Astrocyte (in vitro differentiated cells and primary cell): ENCODE measurements around the gene TMC1. TPM values are rescaled to one million over a fixed set of nuclear protein-coding genes. Genes with fewer than 3 reads are reported as not detected.
A peak's percentile ranks its signal among the peaks of the same experiment; 100 is the strongest.

Experiments used
- DNase-seq: peaks from one replicate; pipeline ENCODE4 v3.0.0-alpha.2; 2010; ENCODE audit warnings: low read depth
- FAIRE-seq: peaks from 2 replicates; lab custom pipeline; 2011; peaks lifted over from hg19 to GRCh38; lab: Jason Lieb, UNC
- H2AFZ ChIP-seq: 2 replicates; pipeline ENCODE4 v1.6.0; 2012; ENCODE audit warnings: low read depth, low read length, inconsistent platforms
- H3K27ac ChIP-seq: 2 replicates; pipeline ENCODE4 v1.5.1; 2011; ENCODE audit warnings: low read depth, low read length, inconsistent platforms
- H3K27me3 ChIP-seq: 2 replicates; pipeline ENCODE4 v1.6.0; 2011; ENCODE audit warnings: low read length, inconsistent platforms; ENCODE audit not compliant: insufficient read depth
- H3K36me3 ChIP-seq: 2 replicates; pipeline ENCODE4 v1.5.1; 2011; ENCODE audit warnings: low read length, inconsistent platforms; ENCODE audit not compliant: insufficient read depth
- H3K4me1 ChIP-seq: 2 replicates; pipeline ENCODE4 v1.5.1; 2011; ENCODE audit warnings: low read length, inconsistent platforms; ENCODE audit not compliant: insufficient read depth
- H3K4me2 ChIP-seq: 2 replicates; pipeline ENCODE4 v1.6.0; 2012; ENCODE audit warnings: low read length, inconsistent platforms
- H3K4me3 ChIP-seq: 2 replicates; pipeline ENCODE4 v1.5.1; 2011; ENCODE audit warnings: low read depth, mild to moderate bottlenecking, low read length, inconsistent platforms; ENCODE audit not compliant: insufficient read depth
- H3K79me2 ChIP-seq: 2 replicates; pipeline ENCODE4 v1.6.0; 2012; ENCODE audit warnings: mild to moderate bottlenecking, low read length, inconsistent platforms; ENCODE audit not compliant: insufficient read depth
- H3K9ac ChIP-seq: 2 replicates; pipeline ENCODE4 v1.6.0; 2012; ENCODE audit warnings: mild to moderate bottlenecking, low read length, inconsistent platforms
- H3K9me3 ChIP-seq: 2 replicates; pipeline ENCODE4 v1.5.1; 2012; ENCODE audit warnings: low read depth, mild to moderate bottlenecking, low read length, inconsistent platforms; ENCODE audit not compliant: insufficient read depth
- H4K20me1 ChIP-seq: 2 replicates; pipeline ENCODE4 v1.6.0; 2012; ENCODE audit warnings: low read length, inconsistent platforms; ENCODE audit not compliant: insufficient read depth
- H3K27ac Mint-ChIP-seq: one replicate; pipeline ENCODE4 v1.8.0; 2021; ENCODE audit warnings: mild to moderate bottlenecking, mixed read lengths; ENCODE audit not compliant: unreplicated experiment
- H3K27me3 Mint-ChIP-seq: one replicate; pipeline ENCODE4 v1.8.0; 2021; ENCODE audit warnings: low read depth, mixed read lengths; ENCODE audit not compliant: unreplicated experiment
- H3K36me3 Mint-ChIP-seq: one replicate; pipeline ENCODE4 v1.8.0; 2021; ENCODE audit warnings: low read depth, mixed read lengths; ENCODE audit not compliant: unreplicated experiment
- H3K4me1 Mint-ChIP-seq: one replicate; pipeline ENCODE4 v1.8.0; 2021; ENCODE audit warnings: low read depth, mixed read lengths; ENCODE audit not compliant: unreplicated experiment
- H3K4me3 Mint-ChIP-seq: one replicate; pipeline ENCODE4 v1.8.0; 2021; ENCODE audit warnings: mild to moderate bottlenecking, moderate library complexity, mixed read lengths; ENCODE audit not compliant: unreplicated experiment
- H3K9me3 Mint-ChIP-seq: one replicate; pipeline ENCODE4 v1.8.0; 2021; ENCODE audit warnings: mild to moderate bottlenecking, mixed read lengths; ENCODE audit not compliant: unreplicated experiment
- CTCF ChIP-seq: IDR thresholded peaks from 2 replicates; pipeline ENCODE4 v1.5.1; 2011; ENCODE audit warnings: low read depth, mild to moderate bottlenecking, inconsistent platforms, low read length, moderate library complexity; ENCODE audit not compliant: insufficient read depth
- EZH2 ChIP-seq: IDR thresholded peaks from 2 replicates; pipeline ENCODE4 v1.6.1; 2012; ENCODE audit warnings: mild to moderate bottlenecking, low read length, inconsistent platforms; ENCODE audit not compliant: insufficient read depth
- total RNA-seq: library from RNA; stranded (reverse); gene quantifications from 2 replicates; pipeline ENCODE4 v1.2.1, GENCODE V29; 2021

The TMC1 gene
- total RNA-seq, 1 donor from 2014 or later, result not detected

- H3K9ac ChIP-seq, result no peak overlapping the region
- no peaks in the 10 kb centered on the region for H3K36me3 ChIP-seq
- H3K36me3 Mint-ChIP-seq, result no peaks in the 10 kb centered on the region
- no peaks in the 10 kb centered on the region for H3K9me3 Mint-ChIP-seq
- FAIRE-seq (no peak), DNase-seq (peak; percentile 58)
- H3K4me1 Mint-ChIP-seq, result peaks cover 7% of the 10 kb centered on the region
- TF ChIP-seq EZH2 (no peak), CTCF (no peak)
- H3K4me3 Mint-ChIP-seq, result no peak overlapping the region
- H3K27me3 Mint-ChIP-seq, result no peaks in the 10 kb centered on the region
- H3K9me3 ChIP-seq, result no peaks in the 10 kb centered on the region
- no peaks in the 10 kb centered on the region for H4K20me1 ChIP-seq
- H2AFZ ChIP-seq, result no peak overlapping the region
- H3K27me3 ChIP-seq, result no peaks in the 10 kb centered on the region
- H3K4me2 ChIP-seq, result no peak overlapping the region
- no peak overlapping the region for H3K27ac Mint-ChIP-seq
- no peaks in the 10 kb centered on the region for H3K4me1 ChIP-seq
- no peaks in the 10 kb centered on the region for H3K79me2 ChIP-seq
- H3K4me3 ChIP-seq, result no peak overlapping the region
- H3K27ac ChIP-seq, result no peak overlapping the region
These were observed 205.5 kb downstream of the TMC1 start for GRCh38 chr9:72726947-72727346.

- no peak overlapping the region for H3K4me3 Mint-ChIP-seq
- DNase-seq (no peak), FAIRE-seq (no peak)
- H2AFZ ChIP-seq, result no peak overlapping the region
- no peaks in the 10 kb centered on the region for H3K27me3 ChIP-seq
- no peak overlapping the region for H3K27ac ChIP-seq
- no peak overlapping the region for H3K4me2 ChIP-seq
- peak overlapping the region; percentile 22 for H3K27ac Mint-ChIP-seq
- H3K4me1 ChIP-seq, result no peaks in the 10 kb centered on the region
- no peaks in the 10 kb centered on the region for H3K79me2 ChIP-seq
- no peaks in the 10 kb centered on the region for H3K9me3 ChIP-seq
- H3K9me3 Mint-ChIP-seq, result no peaks in the 10 kb centered on the region
- H4K20me1 ChIP-seq, result no peaks in the 10 kb centered on the region
- TF ChIP-seq EZH2 (no peak), CTCF (no peak)
- no peaks in the 10 kb centered on the region for H3K36me3 ChIP-seq
- H3K9ac ChIP-seq, result no peak overlapping the region
- no peak overlapping the region for H3K4me3 ChIP-seq
- no peaks in the 10 kb centered on the region for H3K36me3 Mint-ChIP-seq
- no peaks in the 10 kb centered on the region for H3K27me3 Mint-ChIP-seq
- H3K4me1 Mint-ChIP-seq, result peaks cover 7% of the 10 kb centered on the region
These were observed 206.8 kb downstream of the TMC1 start for GRCh38 chr9:72728031-72728770.

GRCh38 chr9:72733895-72734294 lies 212.5 kb downstream of the TMC1 start:
- Histone ChIP-seq H2AFZ (no peak overlapping the region), H3K4me3 (no peak overlapping the region), H3K27me3 (no peaks in the 10 kb centered on the region), H3K79me2 (no peaks in the 10 kb centered on the region), H4K20me1 (no peaks in the 10 kb centered on the region), H3K4me2 (no peak overlapping the region), H3K36me3 (no peaks in the 10 kb centered on the region), H3K27ac (no peak overlapping the region), H3K4me1 (no peaks in the 10 kb centered on the region), H3K9me3 (no peaks in the 10 kb centered on the region), H3K9ac (no peak overlapping the region)
- TF ChIP-seq EZH2 (no peak), CTCF (no peak)
- H3K36me3 Mint-ChIP-seq, result no peaks in the 10 kb centered on the region
- no peak for DNase-seq
- no peaks in the 10 kb centered on the region for H3K27me3 Mint-ChIP-seq
- H3K27ac Mint-ChIP-seq, result no peak overlapping the region
- H3K9me3 Mint-ChIP-seq, result no peaks in the 10 kb centered on the region
- no peak for FAIRE-seq
- no peaks in the 10 kb centered on the region for H3K4me1 Mint-ChIP-seq
- H3K4me3 Mint-ChIP-seq, result no peak overlapping the region
